ENCODE results near the gene ATP2C2.

ATP2C2 gene

DNA sequence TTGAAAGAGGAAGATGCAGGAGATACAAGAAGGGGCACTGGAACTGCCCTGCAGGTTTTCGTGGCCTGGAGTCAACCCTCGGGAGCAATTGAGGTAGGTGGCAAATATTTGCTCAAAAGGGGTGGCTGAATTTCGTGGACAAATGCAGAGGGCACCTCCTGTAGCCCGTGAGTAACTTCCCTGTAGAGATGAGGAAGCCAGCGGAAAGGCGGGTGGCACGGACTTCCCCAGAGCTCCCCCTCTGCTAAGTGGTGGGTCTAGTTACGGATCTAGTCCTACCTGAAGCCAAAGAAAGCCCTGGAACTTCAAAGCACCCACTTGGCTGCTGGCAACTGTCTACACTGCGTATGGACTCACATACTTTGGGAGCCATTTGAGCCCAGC is 1.0 kb upstream of the ATP2C2 start:
- no peak overlapping the region for H3K4me3 ChIP-seq (ENCODE audit: low read depth, low read length)
- TF ChIP-seq, protein P1, sequence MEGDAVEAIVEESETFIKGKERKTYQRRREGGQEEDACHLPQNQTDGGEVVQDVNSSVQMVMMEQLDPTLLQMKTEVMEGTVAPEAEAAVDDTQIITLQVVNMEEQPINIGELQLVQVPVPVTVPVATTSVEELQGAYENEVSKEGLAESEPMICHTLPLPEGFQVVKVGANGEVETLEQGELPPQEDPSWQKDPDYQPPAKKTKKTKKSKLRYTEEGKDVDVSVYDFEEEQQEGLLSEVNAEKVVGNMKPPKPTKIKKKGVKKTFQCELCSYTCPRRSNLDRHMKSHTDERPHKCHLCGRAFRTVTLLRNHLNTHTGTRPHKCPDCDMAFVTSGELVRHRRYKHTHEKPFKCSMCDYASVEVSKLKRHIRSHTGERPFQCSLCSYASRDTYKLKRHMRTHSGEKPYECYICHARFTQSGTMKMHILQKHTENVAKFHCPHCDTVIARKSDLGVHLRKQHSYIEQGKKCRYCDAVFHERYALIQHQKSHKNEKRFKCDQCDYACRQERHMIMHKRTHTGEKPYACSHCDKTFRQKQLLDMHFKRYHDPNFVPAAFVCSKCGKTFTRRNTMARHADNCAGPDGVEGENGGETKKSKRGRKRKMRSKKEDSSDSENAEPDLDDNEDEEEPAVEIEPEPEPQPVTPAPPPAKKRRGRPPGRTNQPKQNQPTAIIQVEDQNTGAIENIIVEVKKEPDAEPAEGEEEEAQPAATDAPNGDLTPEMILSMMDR (IDR thresholded peaks at IDR 0.05; ENCODE audit: low read depth, low read length, missing control alignments): no peak
- DNase-seq (ENCODE audit: low read depth): no peak

DNA sequence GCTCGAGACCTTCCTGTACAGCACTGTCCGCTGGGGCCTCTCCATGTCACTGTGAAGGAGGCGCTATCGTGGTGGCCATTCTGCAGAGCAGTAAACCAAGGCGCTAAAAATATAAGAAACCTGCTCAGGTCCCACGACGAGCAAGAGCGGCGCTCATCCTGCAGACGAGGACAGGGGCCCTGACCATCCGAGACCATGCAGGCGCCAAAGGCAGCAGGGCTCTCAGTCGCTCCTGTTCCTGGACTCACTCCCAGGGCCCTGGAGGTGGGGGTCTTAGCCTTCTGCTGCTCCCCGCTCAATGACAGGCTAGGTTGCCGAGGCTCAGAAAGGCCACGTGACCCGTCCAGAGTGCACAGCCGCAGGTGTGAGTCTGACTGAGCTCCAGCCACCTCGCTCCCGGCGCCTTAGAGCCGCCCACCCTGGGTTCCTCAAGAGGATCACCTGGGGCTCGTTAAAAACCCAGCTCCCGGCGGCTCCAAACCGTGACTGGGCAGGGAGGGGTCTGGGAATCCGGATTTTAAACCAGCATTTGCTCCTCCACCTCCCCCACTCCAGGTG is 509 bp upstream of the ATP2C2 start:
- no peak for DNase-seq (ENCODE audit: low read depth)
- TF ChIP-seq, protein P1 (IDR thresholded peaks at IDR 0.05; ENCODE audit: low read depth, low read length, missing control alignments): no peak
- H3K4me3 ChIP-seq (ENCODE audit: low read depth, low read length): no peak overlapping the region

DNA sequence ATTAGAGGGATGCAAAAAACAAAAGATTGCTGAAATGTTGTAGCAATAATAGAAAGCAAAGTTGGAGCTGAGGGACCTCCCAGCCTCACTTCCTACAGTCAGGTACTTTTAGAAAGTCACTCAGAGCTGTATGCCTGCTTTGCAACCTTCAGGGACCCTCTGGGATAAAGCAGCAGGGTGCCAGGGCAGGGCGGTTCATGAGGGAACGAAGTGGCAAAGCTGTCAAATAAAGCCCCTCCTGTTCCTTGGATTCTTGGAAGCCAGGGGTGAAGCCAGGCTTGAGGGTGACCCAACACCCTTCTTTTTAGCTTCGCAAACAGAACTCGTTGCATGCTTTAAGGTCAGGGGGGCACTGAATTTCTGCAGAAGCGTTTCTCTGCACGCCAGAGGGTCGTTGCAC is 767 bp downstream of the ATP2C2 start:
- H3K4me3 ChIP-seq (ENCODE audit: low read depth, low read length): no peak overlapping the region
- no peak for DNase-seq (ENCODE audit: low read depth)
- TF ChIP-seq, protein P1 (IDR thresholded peaks at IDR 0.05; ENCODE audit: low read depth, low read length, missing control alignments): no peak

DNA sequence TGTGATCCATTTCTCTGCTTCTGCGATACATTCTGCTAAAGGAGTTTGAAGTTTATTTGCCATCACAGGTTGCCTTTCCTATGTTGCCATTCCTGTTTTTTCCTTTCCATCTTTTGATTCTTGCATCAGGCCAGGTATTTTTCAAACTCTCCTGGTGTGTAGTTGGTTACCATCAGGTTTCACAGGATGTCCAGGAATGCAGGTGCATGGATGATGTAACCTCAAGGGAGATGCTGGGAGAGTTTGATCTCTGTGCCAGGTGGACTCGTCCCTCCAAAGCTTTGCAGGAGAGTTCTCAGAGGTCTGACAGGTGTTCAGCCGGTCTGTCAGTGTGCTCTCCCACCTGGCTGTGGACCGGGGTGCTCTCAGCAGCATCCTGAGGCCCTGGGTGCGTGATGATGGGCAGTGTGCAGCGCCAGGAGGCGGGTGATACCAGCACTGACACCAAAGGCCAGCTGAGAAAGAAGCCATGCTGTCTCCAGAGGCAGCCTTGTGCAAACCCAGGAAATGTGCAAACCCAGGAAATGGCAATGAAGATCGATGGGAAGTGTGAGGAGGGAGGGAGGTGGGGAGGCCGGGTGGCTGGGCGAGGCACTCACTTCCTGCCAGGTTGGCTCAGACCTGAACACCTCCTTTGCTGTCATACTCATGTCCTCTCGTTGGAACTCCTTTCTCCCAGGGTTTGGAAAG is 1.7 kb downstream of the ATP2C2 start:
- no peak for DNase-seq (ENCODE audit: low read depth)
- TF ChIP-seq, protein P1 (IDR thresholded peaks at IDR 0.05; ENCODE audit: low read depth, low read length, missing control alignments): no peak

DNA sequence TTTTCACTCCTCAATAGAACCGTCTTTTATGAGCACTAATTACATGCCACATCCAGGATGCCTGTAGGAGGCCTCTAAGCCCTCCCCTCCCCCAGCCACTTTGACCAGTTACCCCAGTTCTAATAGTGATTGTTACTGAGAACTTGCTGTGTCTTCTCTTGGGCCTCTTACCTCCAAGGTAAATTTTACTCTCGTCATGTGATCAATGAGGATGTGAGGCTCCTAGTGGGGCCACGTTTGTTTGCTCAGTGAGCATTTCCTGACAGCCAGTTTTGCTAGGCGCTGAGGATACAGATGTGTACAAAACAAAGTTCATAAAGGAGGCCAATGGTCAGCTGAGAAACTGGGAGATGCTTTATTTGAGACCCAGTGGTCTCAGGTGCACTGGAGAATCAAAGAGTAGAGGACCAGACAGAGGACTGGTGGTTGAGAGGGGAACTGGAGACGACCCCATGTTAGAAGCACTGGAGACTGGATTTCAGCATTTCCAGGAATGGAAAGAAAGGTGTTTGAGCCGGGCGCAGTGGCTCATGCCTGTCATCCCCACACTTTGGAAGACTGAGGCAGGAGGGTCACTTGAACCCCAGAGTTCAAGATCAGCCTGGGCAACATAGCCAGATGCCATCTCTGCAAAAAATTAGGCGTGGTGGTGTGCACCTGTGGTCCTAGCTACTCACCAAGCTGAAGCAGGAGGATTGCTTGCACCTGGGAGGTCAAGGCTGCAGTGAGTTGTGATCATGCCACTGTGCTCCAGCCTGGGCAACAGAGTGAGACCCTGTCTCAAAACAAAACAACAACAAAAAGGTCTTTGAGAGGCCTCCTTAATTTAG is 2.6 kb downstream of the ATP2C2 start:
- no peak overlapping the region for H3K4me3 ChIP-seq (ENCODE audit: low read depth, low read length)
- DNase-seq (ENCODE audit: low read depth): no peak
- TF ChIP-seq, protein P1 (IDR thresholded peaks at IDR 0.05; ENCODE audit: low read depth, low read length, missing control alignments): no peak

More for the DNA sequence above, 1.7 kb downstream of the ATP2C2 start:
- no peak overlapping the region for H3K4me3 ChIP-seq (ENCODE audit: low read depth, low read length)

GRCh38 chr16:84371553-84371865 is 3.2 kb downstream of the ATP2C2 start:
- DNase-seq (ENCODE audit: low read depth): no peak

More at GRCh38 chr16:84371553-84371865, 3.2 kb downstream of the ATP2C2 start:
- no peak overlapping the region for H3K4me3 ChIP-seq (ENCODE audit: low read depth, low read length)
- TF ChIP-seq, protein P1 (IDR thresholded peaks at IDR 0.05; ENCODE audit: low read depth, low read length, missing control alignments): no peak

Measured in GM12864 (cell line).